ENCODE measurements around the gene SLC9A9. TPM values are rescaled to one million over a fixed set of nuclear protein-coding genes. Genes with fewer than 3 reads are reported as not detected.

The SLC9A9 gene
- total RNA-seq, 1 donor from 2014 or later, result 0.22 TPM

- Histone ChIP-seq H3K4me2 (no peak overlapping the region), H3K9ac (no peak overlapping the region), H3K4me3 (no peak overlapping the region), H3F3A (ENCODE audit: low read depth) (no peaks in the 10 kb centered on the region), H3K9me3 (ENCODE audit: low read depth) (no peaks in the 10 kb centered on the region), H3K79me2 (ENCODE audit: low read depth) (no peaks in the 10 kb centered on the region), H3K27ac (no peak overlapping the region), H2AFZ (replicated peaks) (no peak overlapping the region), H4K20me1 (ENCODE audit: low read depth) (no peaks in the 10 kb centered on the region), H3K36me3 (no peaks in the 10 kb centered on the region), H3K27me3 (no peaks in the 10 kb centered on the region), H3K4me1 (no peaks in the 10 kb centered on the region)
- H3K36me3 Mint-ChIP-seq, result no peaks in the 10 kb centered on the region
- no peak overlapping the region for H3K4me3 Mint-ChIP-seq
- no peaks in the 10 kb centered on the region for H3K9me3 Mint-ChIP-seq
- TF ChIP-seq EZH2 (IDR thresholded peaks at IDR 0.05), result no peak
- H3K27ac Mint-ChIP-seq, result peak overlapping the region; percentile 74
- DNase-seq (ENCODE audit: low spot score), result no peak
- H3K27me3 Mint-ChIP-seq (ENCODE audit: insufficient read depth, low read depth), result peaks cover 5% of the 10 kb centered on the region
- H3K4me1 Mint-ChIP-seq, result peaks cover 6% of the 10 kb centered on the region
Measured at GRCh38 chr3:143314251-143315093, 533.8 kb downstream of the SLC9A9 start.

GRCh38 chr3:143313893-143314188 lies 534.4 kb downstream of the SLC9A9 start:
- Histone ChIP-seq H3K79me2 (ENCODE audit: low read depth) (no peaks in the 10 kb centered on the region), H2AFZ (replicated peaks) (no peak overlapping the region), H3K27ac (no peak overlapping the region), H3K9me3 (ENCODE audit: low read depth) (no peaks in the 10 kb centered on the region), H3F3A (ENCODE audit: low read depth) (no peaks in the 10 kb centered on the region), H4K20me1 (ENCODE audit: low read depth) (no peaks in the 10 kb centered on the region), H3K4me1 (no peaks in the 10 kb centered on the region), H3K27me3 (no peaks in the 10 kb centered on the region), H3K4me3 (no peak overlapping the region), H3K36me3 (no peaks in the 10 kb centered on the region), H3K4me2 (no peak overlapping the region), H3K9ac (no peak overlapping the region)
- Mint-ChIP-seq H3K4me1 (peaks cover 6% of the 10 kb centered on the region), H3K27me3 (ENCODE audit: insufficient read depth, low read depth) (peaks cover 5% of the 10 kb centered on the region), H3K27ac (no peak overlapping the region), H3K36me3 (no peaks in the 10 kb centered on the region), H3K9me3 (no peaks in the 10 kb centered on the region), H3K4me3 (no peak overlapping the region)
- DNase-seq (ENCODE audit: low spot score), result no peak
- no peak for TF ChIP-seq EZH2 (IDR thresholded peaks at IDR 0.05)

GRCh38 chr3:143313025-143313892 lies 535.0 kb downstream of the SLC9A9 start:
- Mint-ChIP-seq H3K9me3 (no peaks in the 10 kb centered on the region), H3K36me3 (no peaks in the 10 kb centered on the region), H3K27me3 (ENCODE audit: insufficient read depth, low read depth) (peaks cover 5% of the 10 kb centered on the region), H3K27ac (no peak overlapping the region), H3K4me3 (no peak overlapping the region), H3K4me1 (peaks cover 6% of the 10 kb centered on the region)
- TF ChIP-seq CTCF (IDR thresholded peaks at IDR 0.05), result no peak
- TF ChIP-seq EZH2phosphoT487 (IDR thresholded peaks at IDR 0.05), result no peak
- TF ChIP-seq EZH2 (IDR thresholded peaks at IDR 0.05), result no peak
- Histone ChIP-seq H2AFZ (replicated peaks) (no peak overlapping the region), H4K20me1 (ENCODE audit: low read depth) (no peaks in the 10 kb centered on the region), H3K36me3 (no peaks in the 10 kb centered on the region), H3K79me2 (ENCODE audit: low read depth) (no peaks in the 10 kb centered on the region), H3K27me3 (no peaks in the 10 kb centered on the region), H3K4me3 (no peak overlapping the region), H3K27ac (no peak overlapping the region), H3K4me1 (no peaks in the 10 kb centered on the region), H3F3A (ENCODE audit: low read depth) (no peaks in the 10 kb centered on the region), H3K9ac (no peak overlapping the region), H3K9me3 (ENCODE audit: low read depth) (no peaks in the 10 kb centered on the region), H3K4me2 (no peak overlapping the region)
- no peak for DNase-seq (ENCODE audit: low spot score)

- H3K79me2 ChIP-seq (ENCODE audit: low read depth), result no peaks in the 10 kb centered on the region
- no peaks in the 10 kb centered on the region for H4K20me1 ChIP-seq (ENCODE audit: low read depth)
- H3F3A ChIP-seq (ENCODE audit: low read depth), result no peaks in the 10 kb centered on the region
- no peak overlapping the region for H3K27ac ChIP-seq
- H2AFZ ChIP-seq (replicated peaks), result no peak overlapping the region
- no peaks in the 10 kb centered on the region for H3K36me3 ChIP-seq
- H3K9me3 ChIP-seq (ENCODE audit: low read depth), result no peaks in the 10 kb centered on the region
- no peak for DNase-seq (ENCODE audit: low spot score)
- peaks cover 6% of the 10 kb centered on the region for H3K4me1 Mint-ChIP-seq
- H3K4me3 ChIP-seq, result no peak overlapping the region
- no peaks in the 10 kb centered on the region for H3K36me3 Mint-ChIP-seq
- peaks cover 2% of the 10 kb centered on the region for H3K27me3 Mint-ChIP-seq (ENCODE audit: insufficient read depth, low read depth)
- no peak for TF ChIP-seq EZH2phosphoT487 (IDR thresholded peaks at IDR 0.05)
- no peak for TF ChIP-seq CTCF (IDR thresholded peaks at IDR 0.05)
- TF ChIP-seq EZH2 (IDR thresholded peaks at IDR 0.05), result no peak
- no peaks in the 10 kb centered on the region for H3K9me3 Mint-ChIP-seq
- no peaks in the 10 kb centered on the region for H3K4me1 ChIP-seq
- no peak overlapping the region for H3K9ac ChIP-seq
- no peak overlapping the region for H3K4me2 ChIP-seq
- no peaks in the 10 kb centered on the region for H3K27me3 ChIP-seq
- no peak overlapping the region for H3K4me3 Mint-ChIP-seq
- H3K27ac Mint-ChIP-seq, result no peak overlapping the region
Measured at GRCh38 chr3:143311096-143311495, 537.2 kb downstream of the SLC9A9 start.

All from neural progenitor cell (in vitro differentiated cells).